Activated naive CD8-positive, alpha-beta T cell treated with anti-CD3 and anti-CD28 coated beads, Interleukin-2, amount 10 ng/mL, durations not matched to agents 7 days and 5 days (primary cell): Measurements from ENCODE around the gene CX3CL1. TPM values are rescaled to one million over a fixed set of nuclear protein-coding genes. Genes with fewer than 3 reads are reported as not detected.
A peak's percentile ranks its signal among the peaks of the same experiment; 100 is the strongest.
"Not testable (repeated sequence)": the region's sequence is repeated elsewhere in the genome, so short reads cannot be mapped to it uniquely, and the experiment has no call there.

Experiments
- ATAC-seq: fragments of 150-1000 bp; cut with Tn5 transposase; one replicate; pipeline ENCODE4 v1.10.0; 2021; ENCODE audit warnings: low read depth, moderate library complexity
- POLR2A ChIA-PET: fragments of 350-600 bp; sonication (Branson Sonifier 250); formaldehyde crosslinking; loops from one replicate; lab custom pipeline; 2021; ENCODE audit warnings: antibody characterized with exemption; lab: Charles Lee
- DNase-seq: peaks from one replicate; pipeline ENCODE4 v3.0.0; 2021
- H3K27ac Mint-ChIP-seq: one replicate; pipeline ENCODE4 v1.8.0; 2022; ENCODE audit warnings: mild to moderate bottlenecking, mixed read lengths
- H3K27me3 Mint-ChIP-seq: one replicate; pipeline ENCODE4 v1.8.0; 2022; ENCODE audit warnings: mild to moderate bottlenecking, moderate library complexity, mixed read lengths
- H3K36me3 Mint-ChIP-seq: one replicate; pipeline ENCODE4 v1.8.0; 2021; ENCODE audit warnings: mild to moderate bottlenecking, mixed read lengths
- H3K4me1 Mint-ChIP-seq: one replicate; pipeline ENCODE4 v1.8.0; 2021; ENCODE audit warnings: mixed read lengths
- H3K4me3 Mint-ChIP-seq: one replicate; pipeline ENCODE4 v1.8.0; 2022; ENCODE audit warnings: mild to moderate bottlenecking, moderate library complexity, mixed read lengths
- H3K9me3 Mint-ChIP-seq: one replicate; pipeline ENCODE4 v1.8.0; 2021; ENCODE audit warnings: mixed read lengths
- total RNA-seq, 2 experiments: library from RNA; stranded (reverse); gene quantifications; one replicate each; pipeline ENCODE4 v1.2.3, GENCODE V29; 2021

CX3CL1 gene
- total RNA-seq, 2 experiments from 2014 or later: not detected

DNA sequence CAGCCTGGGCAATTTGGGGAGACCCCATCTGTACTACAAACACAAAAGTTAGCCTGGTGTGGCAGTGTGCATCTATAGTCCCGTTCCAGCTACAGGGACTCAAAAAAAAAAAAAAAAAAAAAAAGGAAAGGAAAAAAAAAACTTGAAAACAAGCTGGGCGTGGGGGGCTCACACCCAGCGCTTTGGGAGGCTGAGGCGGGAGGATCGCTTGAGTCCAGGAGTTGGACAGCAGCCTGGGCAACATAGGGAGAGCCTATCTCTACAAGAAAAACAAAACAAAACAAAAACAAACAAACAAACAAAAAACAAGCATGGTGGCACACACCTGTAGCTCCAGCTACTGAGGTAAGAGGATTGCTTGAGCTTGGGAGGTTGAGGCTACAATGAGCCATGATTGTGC lies 19.4 kb downstream of the CX3CL1 start:
- H3K27ac Mint-ChIP-seq: no peak overlapping the region
- DNase-seq: no peak
- no peak for ATAC-seq
- peaks cover 1% of the 10 kb centered on the region for H3K9me3 Mint-ChIP-seq
- H3K4me3 Mint-ChIP-seq: no peak overlapping the region
- peaks cover 13% of the 10 kb centered on the region for H3K27me3 Mint-ChIP-seq
- no peaks in the 10 kb centered on the region for H3K4me1 Mint-ChIP-seq
- POLR2A ChIA-PET: interaction anchor here (0.6 kb wide), 3 partner anchors 11 to 55 kb away, joined by 3 to 6 read pairs (median 3); no protein-coding TSS in a partner anchor
- H3K36me3 Mint-ChIP-seq: no peaks in the 10 kb centered on the region

DNA sequence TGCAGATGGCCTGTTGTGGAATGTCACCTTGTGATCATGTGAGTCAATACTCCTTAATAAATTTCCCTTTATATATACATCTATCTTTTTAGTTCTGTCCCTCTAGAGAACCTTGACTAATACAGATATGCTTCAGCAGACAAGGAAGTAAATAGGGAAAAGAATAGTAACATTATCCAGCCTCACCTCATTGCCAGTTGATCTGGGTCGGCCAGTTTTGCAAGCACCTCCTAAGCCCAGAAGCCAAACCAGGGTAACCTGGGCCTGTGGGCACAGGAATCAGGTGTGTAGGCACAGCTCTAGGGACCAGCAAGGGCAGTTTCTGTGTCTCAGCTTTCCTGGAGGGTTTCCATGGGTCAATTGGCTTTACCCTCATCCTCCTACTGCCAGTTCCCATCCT lies 20.4 kb downstream of the CX3CL1 start:
- no peaks in the 10 kb centered on the region for H3K36me3 Mint-ChIP-seq
- H3K27ac Mint-ChIP-seq: no peak overlapping the region
- H3K4me1 Mint-ChIP-seq: no peaks in the 10 kb centered on the region
- POLR2A ChIA-PET: no interaction called here
- DNase-seq: no peak
- H3K9me3 Mint-ChIP-seq: peaks cover 1% of the 10 kb centered on the region
- H3K4me3 Mint-ChIP-seq: no peak overlapping the region
- peaks cover 12% of the 10 kb centered on the region for H3K27me3 Mint-ChIP-seq
- ATAC-seq: no peak

GRCh38 chr16:57394444-57394843 lies 22.2 kb downstream of the CX3CL1 start:
- Mint-ChIP-seq H3K4me1 (no peaks in the 10 kb centered on the region), H3K4me3 (no peak overlapping the region), H3K27me3 (peaks cover 12% of the 10 kb centered on the region), H3K9me3 (no peaks in the 10 kb centered on the region), H3K27ac (no peak overlapping the region), H3K36me3 (no peaks in the 10 kb centered on the region)
- POLR2A ChIA-PET: no interaction called here
- ATAC-seq (no peak), DNase-seq (no peak)

- Mint-ChIP-seq H3K27me3 (peaks cover 11% of the 10 kb centered on the region), H3K4me1 (no peaks in the 10 kb centered on the region), H3K4me3 (no peak overlapping the region), H3K36me3 (no peaks in the 10 kb centered on the region), H3K9me3 (no peaks in the 10 kb centered on the region), H3K27ac (no peak overlapping the region)
- DNase-seq (no peak), ATAC-seq (no peak)
- POLR2A ChIA-PET: no interaction called here
Measured at GRCh38 chr16:57395026-57395425, 22.7 kb downstream of the CX3CL1 start.

GRCh38 chr16:57396786-57397185 lies 24.5 kb downstream of the CX3CL1 start:
- no peaks in the 10 kb centered on the region for H3K9me3 Mint-ChIP-seq
- no peak for ATAC-seq

GRCh38 chr16:57397493-57397892 lies 25.2 kb downstream of the CX3CL1 start:
- H3K27me3 Mint-ChIP-seq, DNase-seq, H3K27ac Mint-ChIP-seq, POLR2A ChIA-PET, H3K4me1 Mint-ChIP-seq, H3K4me3 Mint-ChIP-seq, H3K9me3 Mint-ChIP-seq, ATAC-seq, H3K36me3 Mint-ChIP-seq: not testable (repeated sequence)

More at GRCh38 chr16:57396786-57397185, 24.5 kb downstream of the CX3CL1 start:
- Mint-ChIP-seq H3K27ac (no peak overlapping the region), H3K4me3 (no peak overlapping the region), H3K4me1 (no peaks in the 10 kb centered on the region), H3K36me3 (no peaks in the 10 kb centered on the region), H3K27me3 (peaks cover 8% of the 10 kb centered on the region)
- POLR2A ChIA-PET: no interaction called here
- DNase-seq: no peak

GRCh38 chr16:57401943-57402640 lies 29.8 kb downstream of the CX3CL1 start:
- Mint-ChIP-seq H3K27me3 (peaks cover 1% of the 10 kb centered on the region), H3K9me3 (no peaks in the 10 kb centered on the region), H3K4me3 (no peak overlapping the region), H3K27ac (no peak overlapping the region), H3K36me3 (no peaks in the 10 kb centered on the region), H3K4me1 (no peaks in the 10 kb centered on the region)
- DNase-seq: no peak
- POLR2A ChIA-PET: no interaction called here
- ATAC-seq: peak; percentile 25

DNA sequence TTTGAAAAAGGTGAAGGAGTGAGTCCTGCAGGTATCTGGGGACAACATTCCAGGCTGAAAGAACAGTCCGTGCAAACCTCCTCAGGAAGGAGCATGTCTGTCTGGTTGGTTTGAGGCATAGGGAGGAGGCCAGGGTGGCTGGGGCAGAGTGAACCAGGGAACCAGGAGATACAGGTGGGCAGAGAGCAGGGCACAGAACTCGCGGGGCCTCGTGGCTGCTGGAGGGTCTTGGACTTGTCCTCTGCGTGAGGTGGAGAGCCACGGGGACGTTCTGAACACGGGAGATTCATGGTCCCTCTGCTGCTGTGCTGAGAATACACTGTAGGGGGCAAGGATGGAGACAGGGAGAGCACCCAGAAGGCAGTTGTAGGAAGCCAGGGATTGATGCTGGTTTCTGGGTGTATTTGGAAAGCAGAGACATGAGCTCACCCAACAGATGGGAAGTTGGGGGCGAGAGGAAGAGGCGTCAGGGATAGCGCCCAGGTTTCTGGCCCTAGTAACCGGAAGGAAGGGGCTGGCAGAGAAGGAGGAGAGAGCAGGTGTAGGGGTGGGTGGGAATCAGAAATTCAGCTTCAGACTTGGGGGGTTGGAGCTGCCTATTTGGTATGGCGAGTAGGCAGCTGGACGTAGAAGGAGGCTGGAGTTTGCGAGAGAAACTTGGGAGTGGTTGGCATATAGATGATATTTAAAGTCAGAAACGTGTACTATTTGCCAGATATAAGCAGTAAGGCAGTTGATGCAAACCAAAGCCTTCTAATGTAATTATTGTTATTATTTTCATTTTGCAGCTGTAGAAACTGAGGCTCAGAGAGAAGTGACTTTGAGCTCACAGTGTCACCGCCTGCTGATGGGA lies 31.9 kb downstream of the CX3CL1 start, which contains the start of gene CCL17:
TSS of gene CCL17 (plus strand) at position 803 of the 853 bp plus-strand sequence. CDS start 9,166 bp downstream, outside the sequence.
- Mint-ChIP-seq H3K36me3 (no peaks in the 10 kb centered on the region), H3K27ac (no peak within 1 kb of the TSS), H3K27me3 (peaks cover 1% of the 10 kb centered on the region), H3K4me3 (no peak within 1 kb of the TSS), H3K4me1 (peaks cover 2% of the 10 kb centered on the region), H3K9me3 (no peaks in the 10 kb centered on the region)
- no peak for DNase-seq
- POLR2A ChIA-PET: interaction anchor here (0.9 kb wide), 1 partner anchor 13 kb away, joined by 3 read pairs; no protein-coding TSS in a partner anchor
- peak; percentile 45 for ATAC-seq

DNA sequence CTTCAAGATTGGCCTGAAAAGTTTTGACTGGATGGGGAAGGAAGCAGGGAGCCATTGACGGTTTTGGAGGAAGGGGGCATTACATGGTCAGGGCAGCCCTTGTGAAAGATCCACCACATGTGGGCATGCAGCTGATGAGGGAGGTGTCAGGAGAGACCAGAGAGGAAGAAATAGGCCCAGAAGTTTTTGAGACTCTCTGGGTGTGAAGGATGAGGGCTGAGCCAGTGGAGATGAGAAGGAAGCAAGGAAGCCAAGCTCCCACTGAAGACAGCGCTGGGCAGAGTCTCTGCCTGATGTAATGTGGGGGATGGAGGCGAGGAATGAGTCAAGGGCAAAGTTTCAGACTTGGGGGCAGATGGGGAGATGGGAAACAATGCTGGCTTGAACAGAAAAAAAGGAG lies 32.8 kb downstream of the CX3CL1 start:
- no peak for ATAC-seq
- DNase-seq: no peak
- no peaks in the 10 kb centered on the region for H3K9me3 Mint-ChIP-seq
- H3K27ac Mint-ChIP-seq: no peak overlapping the region
- H3K4me3 Mint-ChIP-seq: no peak overlapping the region
- H3K4me1 Mint-ChIP-seq: peaks cover 4% of the 10 kb centered on the region
- H3K27me3 Mint-ChIP-seq: peaks cover 1% of the 10 kb centered on the region
- H3K36me3 Mint-ChIP-seq: no peaks in the 10 kb centered on the region
- POLR2A ChIA-PET: interaction anchor here (0.9 kb wide), 2 partner anchors 11 to 12 kb away, joined by 3 to 4 read pairs; no protein-coding TSS in a partner anchor

DNA sequence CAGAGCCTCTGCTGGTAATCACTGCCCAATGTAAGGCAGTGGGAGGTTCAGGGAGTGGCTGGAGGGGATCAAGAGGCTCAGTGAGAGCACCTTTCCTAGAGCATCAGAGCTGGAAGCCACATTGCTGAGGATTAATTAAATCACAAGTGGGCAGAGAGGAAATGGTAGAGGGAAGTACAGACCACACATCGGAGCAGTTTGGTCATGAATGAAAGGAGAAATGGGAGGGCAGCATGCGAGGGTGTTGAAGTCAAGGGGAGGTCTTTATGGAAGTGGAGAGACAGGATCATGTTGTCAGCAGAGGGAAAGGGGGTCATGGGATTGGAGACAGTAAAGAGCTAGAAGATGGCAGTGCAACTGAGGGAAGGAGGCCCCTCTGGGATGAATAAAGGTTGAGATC lies 34.6 kb downstream of the CX3CL1 start:
- H3K4me3 Mint-ChIP-seq: no peak overlapping the region

DNA sequence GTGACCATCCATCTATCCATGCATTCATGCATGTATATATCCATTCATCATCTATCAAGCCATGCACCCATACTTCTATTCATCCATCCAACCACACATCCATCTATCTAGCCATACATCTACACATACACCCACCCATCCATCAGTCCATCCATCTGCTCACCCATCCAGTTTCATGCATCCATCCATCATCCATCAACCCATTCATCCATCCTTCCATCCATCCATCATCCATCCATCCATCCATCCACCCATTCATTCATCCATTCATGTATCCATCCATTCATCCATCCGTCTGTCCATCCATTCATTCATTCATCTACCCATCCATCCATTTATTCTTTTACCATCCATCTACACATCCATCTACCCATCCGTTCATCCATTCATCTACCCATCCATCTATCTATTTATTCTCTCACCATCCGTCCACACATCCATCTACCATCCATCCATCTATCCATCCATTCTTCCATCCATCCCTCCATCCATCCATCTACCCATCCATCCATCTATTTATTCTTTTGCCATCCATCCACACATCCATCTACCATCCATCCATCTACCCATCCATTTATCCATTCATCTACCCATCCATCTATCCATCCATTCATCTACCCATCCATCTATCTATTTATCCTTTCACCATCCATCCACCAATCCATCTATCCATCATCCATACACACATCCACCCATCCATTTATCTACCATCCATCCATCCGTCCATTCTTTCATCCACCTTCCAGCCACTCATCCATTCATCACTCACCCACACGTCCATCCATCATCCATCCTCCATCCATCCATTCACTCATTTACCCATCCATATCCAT lies 35.4 kb downstream of the CX3CL1 start:
- Mint-ChIP-seq H3K27me3 (peaks cover 1% of the 10 kb centered on the region), H3K36me3 (no peaks in the 10 kb centered on the region), H3K4me3 (no peak overlapping the region), H3K27ac (no peak overlapping the region), H3K4me1 (peaks cover 4% of the 10 kb centered on the region), H3K9me3 (no peaks in the 10 kb centered on the region)
- POLR2A ChIA-PET: no interaction called here
- ATAC-seq: no peak
- no peak for DNase-seq

More for the DNA sequence above, 34.6 kb downstream of the CX3CL1 start:
- H3K36me3 Mint-ChIP-seq: no peaks in the 10 kb centered on the region
- POLR2A ChIA-PET: no interaction called here
- no peak for DNase-seq
- H3K9me3 Mint-ChIP-seq: no peaks in the 10 kb centered on the region
- peaks cover 4% of the 10 kb centered on the region for H3K4me1 Mint-ChIP-seq
- no peak for ATAC-seq
- H3K27ac Mint-ChIP-seq: no peak overlapping the region
- peaks cover 1% of the 10 kb centered on the region for H3K27me3 Mint-ChIP-seq

GRCh38 chr16:57409065-57409464 lies 36.8 kb downstream of the CX3CL1 start:
- POLR2A ChIA-PET: no interaction called here
- H3K36me3 Mint-ChIP-seq: no peaks in the 10 kb centered on the region
- DNase-seq (no peak), ATAC-seq (no peak)
- no peak overlapping the region for H3K27ac Mint-ChIP-seq
- peaks cover 4% of the 10 kb centered on the region for H3K4me1 Mint-ChIP-seq
- H3K27me3 Mint-ChIP-seq: no peaks in the 10 kb centered on the region
- H3K9me3 Mint-ChIP-seq: no peaks in the 10 kb centered on the region
- H3K4me3 Mint-ChIP-seq: no peak overlapping the region
